Activated CD8-positive, alpha-beta memory T cell treated with anti-CD3 and anti-CD28 coated beads for 24 hours (primary cell): ENCODE results near the gene NTM.

Experiments used
- DNase-seq: peaks from one replicate; pipeline ENCODE4 v3.0.0-alpha.2; 2020

Gene NTM

GRCh38 chr11:131884461-131885073, 514.2 kb downstream of the NTM start:
- DNase-seq: no peak

DNA sequence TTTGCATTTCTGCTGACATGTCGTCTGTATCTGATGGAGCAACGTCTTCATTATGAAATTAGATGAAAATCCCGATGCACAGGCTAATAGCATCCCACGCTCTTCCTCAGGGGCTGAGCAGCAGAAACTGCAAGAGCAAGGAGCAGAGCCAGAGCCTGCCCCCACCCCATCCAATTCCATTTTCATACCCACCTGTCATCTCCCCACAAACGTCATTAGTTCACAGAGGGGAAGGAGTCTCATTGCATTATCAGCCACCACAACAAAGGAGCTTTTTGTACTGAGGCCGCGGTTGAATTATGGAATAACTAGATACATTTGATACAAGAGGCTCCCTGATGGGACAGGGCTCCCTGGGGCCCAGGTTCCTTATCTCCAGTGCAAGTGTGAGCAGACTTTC, 515.0 kb downstream of the NTM start:
- DNase-seq: no peak

GRCh38 chr11:131886201-131886600, 515.8 kb downstream of the NTM start:
- no peak for DNase-seq

DNA sequence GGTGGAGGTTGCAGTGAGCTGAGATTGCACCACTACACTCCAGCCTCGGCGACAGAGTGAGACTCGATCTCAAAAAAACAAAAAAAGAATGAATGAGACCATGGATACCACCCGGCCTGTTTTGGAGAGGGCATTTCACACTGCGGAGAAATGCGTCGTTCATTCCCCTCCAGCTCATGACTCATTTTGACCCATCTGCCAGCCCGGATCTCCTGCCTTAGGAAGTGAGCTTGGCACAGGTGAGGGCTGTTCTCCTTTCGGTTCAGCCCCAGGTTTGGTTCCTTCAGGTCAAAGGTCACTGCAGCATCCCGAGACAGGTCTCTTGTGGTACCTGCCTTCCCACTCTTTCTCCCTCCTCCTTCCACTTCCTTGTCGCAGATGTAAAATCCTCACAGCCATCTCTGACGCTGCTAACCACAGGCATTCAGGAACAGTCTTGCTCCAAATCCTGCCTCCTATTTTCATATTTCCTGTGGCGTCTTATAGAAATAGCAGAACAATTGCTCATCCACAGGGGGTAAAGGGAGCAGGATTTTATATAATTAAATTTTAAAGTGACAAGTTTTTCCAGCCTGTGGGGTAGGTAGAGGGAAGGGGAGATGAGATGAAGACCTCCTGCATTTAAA, 517.9 kb downstream of the NTM start:
- DNase-seq: no peak

GRCh38 chr11:131889146-131889577, 518.7 kb downstream of the NTM start:
- no peak for DNase-seq

DNA sequence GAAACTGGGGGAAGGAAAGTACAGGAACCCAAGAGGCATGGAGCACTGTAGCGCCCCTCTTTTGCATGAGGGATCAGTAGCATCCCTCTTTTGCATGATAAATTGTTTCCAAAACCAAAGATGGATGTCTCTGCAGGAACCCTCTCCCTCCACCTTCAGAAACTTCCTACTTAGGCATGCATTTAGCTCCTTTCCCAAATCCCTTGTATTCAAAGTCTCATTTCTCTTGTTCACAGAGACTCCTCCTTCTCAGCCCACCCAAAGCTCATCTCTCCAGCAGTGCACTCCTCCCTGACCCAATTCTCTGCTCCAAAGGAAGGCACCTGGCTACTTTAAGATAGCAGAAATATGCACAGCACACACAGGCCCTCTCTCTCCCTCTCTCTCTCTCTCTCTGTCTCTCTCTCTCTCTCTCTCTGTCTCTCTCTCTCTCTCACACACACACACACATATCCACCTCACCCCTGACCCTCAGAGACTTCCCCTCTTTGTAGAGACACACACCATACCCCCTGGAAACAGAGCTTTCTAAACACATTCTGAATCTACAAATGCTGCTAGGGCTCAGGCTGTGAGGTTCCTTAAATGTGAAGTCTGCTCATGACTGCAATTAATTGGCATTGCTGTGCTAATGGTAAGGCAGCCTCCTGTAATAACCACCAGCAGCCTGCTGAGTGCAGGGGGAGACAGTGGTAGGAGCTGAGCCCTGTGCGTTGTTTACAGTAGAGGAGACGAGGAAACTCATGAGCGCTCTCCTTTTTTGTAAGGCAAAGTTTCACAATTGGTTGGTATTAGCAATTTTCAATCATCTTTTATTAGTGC, 519.6 kb downstream of the NTM start:
- no peak for DNase-seq

- no peak for DNase-seq
Measured at GRCh38 chr11:131893103-131893890, 522.9 kb downstream of the NTM start.

GRCh38 chr11:131893988-131894387, 523.6 kb downstream of the NTM start:
- DNase-seq: no peak

DNA sequence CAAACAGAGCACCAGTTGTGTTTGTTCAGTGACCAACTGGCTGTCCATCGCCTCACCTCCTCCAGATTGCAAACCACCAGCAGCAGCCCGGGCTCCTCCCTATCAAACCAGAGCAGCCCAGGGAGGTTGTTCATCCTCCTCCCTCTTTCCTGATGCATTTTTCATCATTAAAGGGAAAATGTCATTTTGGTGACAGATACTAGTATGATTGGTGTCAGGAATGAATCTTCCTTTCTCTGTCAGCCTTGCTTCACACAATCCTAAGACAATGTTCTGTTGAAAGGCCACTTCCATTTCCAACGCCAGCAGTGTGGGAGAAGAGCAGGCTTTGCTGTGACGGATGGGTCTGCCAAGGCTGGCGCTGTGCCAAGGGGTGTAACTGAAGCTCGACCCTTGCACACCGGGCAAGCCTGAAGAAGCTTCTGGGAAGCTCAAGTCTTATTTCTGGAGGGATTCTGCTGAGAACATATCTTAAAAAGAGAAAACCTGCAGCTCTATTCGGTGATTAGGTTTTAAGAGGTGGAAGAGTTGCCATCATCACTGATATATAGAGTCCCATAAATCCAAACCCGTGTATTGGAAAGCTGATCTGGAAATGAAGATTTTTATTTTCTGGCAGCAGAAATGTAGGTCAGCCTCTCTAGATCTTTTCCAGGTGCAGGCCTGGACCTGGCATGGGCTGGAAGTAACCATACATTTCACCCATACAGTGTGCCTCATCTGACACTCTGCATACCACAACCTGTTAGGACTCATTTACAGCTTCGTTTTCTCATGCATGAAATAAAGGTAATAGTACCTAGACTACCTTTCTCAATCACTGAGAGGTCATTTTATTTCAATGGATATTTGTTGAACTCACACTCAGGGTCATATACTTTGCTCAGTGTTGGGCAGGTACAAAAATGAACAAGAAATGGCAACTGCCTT, 524.5 kb downstream of the NTM start:
- DNase-seq: no peak

GRCh38 chr11:131895865-131896264, 525.5 kb downstream of the NTM start:
- DNase-seq: no peak

DNA sequence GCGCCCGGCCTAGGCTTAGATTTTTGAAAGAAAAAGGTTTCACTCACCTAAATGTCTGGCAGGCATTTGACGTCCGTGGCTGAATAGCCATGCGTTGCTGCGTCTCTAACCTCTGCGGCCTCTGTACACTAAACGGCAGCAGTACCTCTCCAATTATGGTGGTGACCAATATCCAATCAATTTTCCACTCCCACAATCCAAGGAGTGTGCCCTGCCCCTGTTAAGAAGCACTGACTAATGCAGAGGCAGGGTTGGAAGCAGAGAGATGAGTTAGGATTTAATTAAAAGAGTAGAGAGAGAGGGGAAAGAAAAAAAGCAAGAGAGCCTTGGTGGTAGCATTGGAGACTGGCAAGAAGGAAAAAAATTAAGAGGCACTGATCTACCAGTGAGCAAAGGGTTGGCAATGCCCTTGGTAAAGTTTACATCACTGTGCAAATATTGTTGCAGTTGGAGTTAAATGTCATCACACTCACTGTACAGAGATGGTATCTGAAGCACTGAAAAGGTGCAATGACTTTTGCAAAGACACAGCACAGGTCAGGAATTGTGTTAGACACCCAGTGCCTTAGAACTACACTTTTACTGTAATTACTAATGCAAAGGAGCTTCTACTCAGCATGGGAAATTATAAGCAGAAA, 526.7 kb downstream of the NTM start:
- no peak for DNase-seq

GRCh38 chr11:131897956-131898355, 527.5 kb downstream of the NTM start:
- no peak for DNase-seq

DNA sequence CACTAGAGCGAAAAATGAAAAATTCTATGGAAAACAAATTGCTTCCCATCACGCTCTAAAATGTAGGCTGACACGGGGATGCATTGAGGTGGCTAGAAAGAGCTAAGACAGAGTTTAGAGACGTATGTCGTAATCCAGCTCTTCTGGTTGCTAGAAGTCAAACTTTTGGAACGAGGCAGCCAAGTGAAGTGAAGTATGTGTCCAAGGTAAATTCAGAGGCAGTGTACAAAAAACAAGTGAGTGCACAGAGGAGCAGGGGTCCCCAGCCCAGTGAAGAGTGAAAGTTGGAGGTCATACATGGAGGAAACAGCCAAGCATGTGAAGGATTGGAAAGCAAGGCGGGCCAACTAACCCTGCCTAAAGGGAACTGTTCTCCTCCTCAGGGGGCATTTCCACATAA, 528.5 kb downstream of the NTM start:
- no peak for DNase-seq

DNA sequence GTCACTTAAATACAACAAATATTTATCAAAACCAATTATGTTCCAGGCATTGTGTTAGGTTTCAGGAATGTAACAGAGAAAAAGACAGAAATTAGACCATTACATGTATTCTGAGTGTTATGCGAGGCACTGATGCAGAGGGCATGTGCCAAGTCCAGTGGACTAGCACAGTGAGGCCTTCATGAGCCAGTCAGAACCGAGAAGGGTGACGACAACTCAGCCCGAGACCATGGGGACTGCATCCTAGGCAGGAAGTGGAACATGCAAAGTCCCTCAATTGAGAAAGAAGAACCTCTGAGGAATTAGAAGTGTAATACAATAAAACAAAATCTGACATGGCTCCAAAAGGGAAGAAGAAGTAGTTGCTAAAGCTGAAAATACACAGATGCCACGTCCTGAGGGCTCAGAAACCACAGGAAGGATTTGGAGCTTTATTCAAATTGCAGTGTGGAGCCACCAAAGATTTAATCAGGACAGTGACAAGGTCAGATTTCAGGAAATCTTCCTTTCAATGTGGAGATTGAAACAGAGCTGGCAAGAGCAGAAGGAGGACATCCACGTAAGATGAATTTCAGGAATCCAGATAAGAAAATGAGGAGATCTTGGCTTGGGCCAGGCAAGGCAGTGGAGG, 529.6 kb downstream of the NTM start:
- DNase-seq: no peak

DNA sequence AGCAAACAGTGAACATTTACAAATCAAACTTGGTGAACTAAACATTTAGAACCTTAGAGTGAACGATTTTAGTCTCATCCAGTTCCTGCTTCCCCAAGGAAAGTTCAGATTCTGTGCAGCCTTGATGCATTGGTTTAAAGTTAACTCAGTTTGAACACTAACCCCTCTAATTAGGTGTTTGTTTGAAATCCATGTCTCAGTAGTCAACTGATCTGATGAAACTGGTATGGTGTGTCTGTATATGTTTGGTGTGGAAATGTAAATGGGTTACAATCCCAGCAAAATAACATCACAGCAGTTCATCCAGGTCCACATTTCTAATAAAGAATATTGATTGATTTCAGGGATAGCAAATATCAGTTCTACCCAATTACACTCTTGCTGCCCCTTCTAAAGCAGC, 532.0 kb downstream of the NTM start:
- DNase-seq: no peak

DNA sequence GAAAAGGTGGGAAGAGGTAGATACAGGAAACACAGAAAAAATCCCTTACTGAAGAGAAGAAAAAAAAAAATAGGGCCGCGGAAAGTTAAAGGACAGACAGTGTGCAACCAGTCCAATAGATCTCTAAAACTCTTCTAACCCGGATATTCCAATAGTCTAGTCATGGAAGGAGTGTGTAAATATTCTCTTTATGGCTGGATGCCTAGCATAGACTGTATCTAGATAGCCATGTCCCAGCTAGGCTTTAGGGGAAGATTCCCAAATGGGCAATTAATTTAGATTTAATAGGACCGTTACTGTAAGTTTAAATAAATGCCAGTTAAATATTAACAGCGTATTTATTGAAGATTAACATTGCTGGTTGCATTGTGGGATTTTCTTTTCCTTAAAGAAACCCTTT, 532.7 kb downstream of the NTM start:
- DNase-seq: no peak

DNA sequence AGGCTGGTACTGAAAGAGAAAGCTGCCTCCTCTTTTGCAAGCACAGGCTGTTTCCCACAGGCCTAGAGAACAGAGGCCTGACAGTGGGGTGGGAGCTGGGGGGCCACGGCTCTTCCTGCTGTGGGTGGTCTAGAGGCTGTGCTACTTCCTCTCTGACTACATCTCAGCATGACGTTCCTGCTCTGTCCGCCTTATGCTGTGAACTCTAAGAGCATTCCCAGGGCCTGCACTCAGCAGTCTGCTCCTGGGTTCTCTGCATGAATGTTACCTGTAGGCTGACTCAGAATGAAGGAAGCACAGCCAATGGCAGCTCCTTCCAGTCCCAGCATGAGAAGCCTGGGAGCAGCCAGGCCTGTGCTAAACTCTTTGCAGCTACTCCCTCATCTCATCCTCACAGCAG, 534.3 kb downstream of the NTM start:
- DNase-seq: no peak

- no peak for DNase-seq
Measured at GRCh38 chr11:131906963-131907362, 536.5 kb downstream of the NTM start.

DNA sequence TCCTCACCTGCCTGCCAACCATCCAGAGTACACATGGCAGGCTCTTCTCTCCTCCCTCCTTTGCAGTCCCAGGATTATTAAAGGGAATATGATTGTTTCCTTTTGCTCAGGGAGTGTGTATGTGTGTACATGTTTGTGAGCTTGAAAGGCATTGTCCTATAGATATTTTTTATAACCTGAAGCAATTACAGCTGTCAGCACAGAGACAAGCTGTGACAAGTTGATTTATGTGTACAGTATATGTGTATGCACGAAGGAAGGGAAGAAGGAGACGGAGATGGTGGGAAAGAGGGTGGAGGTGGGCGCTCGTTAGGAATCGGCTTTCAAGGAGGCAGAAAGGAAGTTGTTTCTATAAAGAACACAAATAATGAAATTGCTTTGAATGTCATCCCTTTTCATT, 537.0 kb downstream of the NTM start:
- DNase-seq: no peak

DNA sequence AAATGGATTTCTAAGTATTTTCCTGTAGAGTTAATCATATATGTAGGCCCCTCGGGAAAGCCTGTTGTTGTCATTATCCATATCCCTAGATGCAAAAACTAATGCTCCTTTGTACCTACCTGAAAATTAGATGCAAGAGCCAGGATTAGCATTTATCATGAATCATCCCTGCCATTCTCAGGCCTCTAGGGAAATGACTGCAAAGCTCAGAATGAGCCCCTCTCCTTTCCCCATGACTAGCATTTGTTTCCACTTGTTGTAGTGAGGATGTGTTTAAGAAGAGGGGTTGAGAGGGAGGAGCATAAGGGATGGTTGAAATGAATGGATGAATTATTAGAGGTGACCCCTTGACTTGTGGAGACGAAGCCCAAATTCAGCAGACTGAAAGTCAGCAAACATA, 537.9 kb downstream of the NTM start:
- DNase-seq: no peak
